HG03460 (cell line): ENCODE measurements around the gene INTS2.
"Not testable (repeated sequence)": the region's sequence is repeated elsewhere in the genome, so short reads cannot be mapped to it uniquely, and the experiment has no call there.

Source experiments
- ATAC-seq: cut with Tn5 transposase; IDR thresholded peaks from one replicate; pipeline ENCODE4 v1.9.1; 2021; ENCODE audit not compliant: unreplicated experiment

Gene INTS2

DNA sequence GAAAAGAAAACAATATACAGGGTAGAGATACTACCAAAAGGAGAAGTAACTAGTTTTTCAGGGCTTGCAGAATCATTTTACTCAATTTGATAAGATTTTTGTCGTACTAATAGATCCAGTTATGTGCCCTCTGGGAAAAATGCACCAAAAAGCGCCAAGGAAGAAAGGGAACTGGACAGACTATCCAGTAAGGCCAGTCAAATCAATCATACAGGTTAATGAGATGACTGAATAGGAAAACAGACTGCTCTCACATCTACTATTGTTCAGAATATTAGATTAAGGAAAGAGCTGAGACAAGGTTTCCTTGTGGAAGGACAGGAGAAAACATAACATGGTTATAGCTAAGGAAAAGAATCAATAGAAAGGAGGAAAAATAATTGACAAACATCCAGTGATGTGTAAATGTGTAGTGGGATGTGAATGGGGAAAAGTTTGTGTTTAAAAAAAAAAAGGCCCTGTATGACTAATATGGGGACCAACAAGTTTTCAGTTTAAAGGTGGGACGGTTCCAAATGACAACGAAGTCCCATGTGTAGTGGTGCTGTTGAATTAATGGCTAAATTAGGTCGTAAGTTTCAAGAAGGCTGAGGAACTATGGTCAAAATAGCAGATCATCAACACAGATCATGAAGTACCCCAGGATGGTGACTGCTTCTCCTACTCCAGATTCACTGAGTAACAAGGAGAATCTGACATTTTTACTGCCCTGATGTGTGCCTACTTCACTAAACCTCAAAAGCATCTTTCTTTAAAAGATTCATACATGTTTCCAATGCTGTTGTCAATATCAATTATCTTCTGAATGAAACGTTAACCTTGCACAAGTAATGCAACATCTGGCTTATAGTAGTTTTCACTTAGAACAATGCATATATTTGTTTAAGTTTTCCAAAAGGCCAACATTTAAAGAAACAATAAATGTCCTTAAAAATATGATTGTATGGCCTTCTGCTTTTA is 105.2 kb downstream of the INTS2 start:
- no peak for ATAC-seq

DNA sequence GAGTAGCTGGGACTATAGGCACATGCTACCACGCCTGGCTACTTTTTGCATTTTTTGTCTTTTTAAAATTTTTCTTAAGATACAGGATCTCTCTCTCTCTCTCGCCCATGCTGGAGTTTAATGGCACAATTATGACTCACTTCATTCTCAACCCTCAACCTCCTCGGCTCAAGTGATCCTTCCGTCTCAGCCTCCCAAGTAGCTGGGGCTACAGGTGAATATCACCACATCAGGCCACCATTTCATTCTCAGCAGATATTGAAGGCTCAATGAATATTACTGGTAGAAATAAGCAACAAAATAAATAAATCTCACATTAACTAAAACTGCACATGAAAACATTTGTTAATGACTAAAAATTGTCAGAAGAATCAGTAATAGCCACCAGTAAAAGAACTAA is 106.1 kb downstream of the INTS2 start:
- no peak for ATAC-seq

DNA sequence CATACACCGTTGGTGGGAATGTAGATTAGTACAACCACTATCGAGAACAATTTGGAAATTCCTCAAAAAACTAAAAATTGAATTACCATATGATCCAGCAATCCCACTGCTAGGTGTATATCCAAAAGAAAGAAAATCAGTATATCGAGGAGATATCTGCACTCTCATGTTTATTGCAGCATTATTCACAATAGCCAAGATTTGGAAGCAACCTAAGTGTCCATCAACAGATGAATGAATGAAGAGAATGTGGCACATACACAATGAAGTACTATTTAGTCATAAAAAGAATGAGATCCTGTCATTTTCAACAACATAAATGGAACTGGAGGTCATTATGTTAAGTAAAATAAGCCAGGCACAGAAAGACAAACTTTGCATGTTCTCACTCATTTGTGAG is 108.5 kb downstream of the INTS2 start:
- ATAC-seq = not testable (repeated sequence)

DNA sequence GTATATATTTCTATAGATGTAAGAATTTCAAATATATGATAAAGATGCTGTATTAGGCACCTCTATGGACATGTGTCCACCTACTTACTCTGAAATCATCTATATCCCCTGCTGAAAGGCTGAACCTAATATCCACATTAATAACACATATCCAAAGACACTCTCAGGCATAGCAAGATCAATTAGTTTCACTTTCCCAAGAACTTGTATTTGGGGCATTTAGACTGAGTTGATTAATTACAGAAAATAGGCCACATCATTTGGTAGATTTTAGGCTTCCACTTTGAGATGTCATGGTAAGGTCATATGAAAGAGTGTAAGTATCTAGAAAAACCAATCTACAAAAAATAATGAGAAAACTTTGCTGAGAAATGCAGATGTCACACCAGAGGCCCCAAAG is 109.6 kb downstream of the INTS2 start:
- ATAC-seq = no peak

- ATAC-seq = no peak
Measured at GRCh38 chr17:61817452-61817851, 110.3 kb downstream of the INTS2 start.

GRCh38 chr17:61816538-61816937 is 111.2 kb downstream of the INTS2 start:
- ATAC-seq = no peak

DNA sequence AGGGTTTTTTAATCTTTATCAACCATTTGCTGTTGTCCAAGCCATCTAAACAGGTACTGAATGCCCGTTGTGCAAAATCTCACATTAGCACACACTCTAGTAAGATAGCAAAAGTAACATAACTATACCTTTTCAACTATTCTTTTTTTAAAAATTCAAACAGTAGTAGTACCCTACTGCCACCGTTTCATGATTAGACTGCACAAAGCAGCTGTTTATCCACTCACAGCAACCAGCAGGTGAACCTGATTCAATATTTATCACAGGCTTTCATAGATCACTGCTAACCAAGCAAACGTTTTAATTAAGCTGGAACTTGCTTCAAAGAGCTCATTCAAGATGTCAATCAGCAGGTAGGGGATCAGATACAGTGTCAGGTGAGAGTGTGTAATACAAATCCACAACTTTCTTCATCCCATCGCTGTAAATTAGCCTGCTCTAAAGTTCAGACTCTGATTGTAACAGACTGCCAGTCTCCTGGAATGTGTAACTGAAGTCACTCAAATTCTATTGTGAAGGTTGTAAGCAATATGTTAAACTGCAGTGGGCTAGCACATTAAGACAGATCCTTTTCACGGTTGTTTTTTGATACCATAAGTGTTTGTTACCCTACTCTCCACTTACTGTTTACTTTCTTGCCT is 111.8 kb downstream of the INTS2 start:
- ATAC-seq = no peak
